GM23338 (cell line): ENCODE measurements around the gene INHBB. TPM values are rescaled to one million over a fixed set of nuclear protein-coding genes. Genes with fewer than 3 reads are reported as not detected.

Experiments
- ATAC-seq: fragments of 200-7000 bp; cut with Tn5 transposase; 3 replicates; pipeline ENCODE4 v1.9.1; 2020
- DNase-seq: peaks from one replicate; pipeline ENCODE4 v3.0.0-alpha.2; 2015; ENCODE audit warnings: low spot score
- H2AFZ ChIP-seq: fragments of 200-600 bp; sonication (generic); 2 replicates; pipeline ENCODE4 v1.8.0; 2016; ENCODE audit warnings: antibody characterized with exemption, mild to moderate bottlenecking, moderate library complexity
- H3F3A ChIP-seq: fragments of 200-600 bp; sonication (generic); replicated peaks from 2 replicates; pipeline ENCODE4 v1.8.0; 2017; ENCODE audit warnings: antibody characterized with exemption, mixed run types, low read depth
- H3K27ac ChIP-seq: fragments of 200-600 bp; sonication (generic); 2 replicates; pipeline ENCODE4 v1.6.1; 2016; ENCODE audit warnings: low read depth
- H3K27me3 ChIP-seq: fragments of 200-600 bp; sonication (generic); 2 replicates; pipeline ENCODE4 v1.8.0; 2016; ENCODE audit warnings: mild to moderate bottlenecking, mixed run types, moderate library complexity; ENCODE audit not compliant: insufficient read depth
- H3K36me3 ChIP-seq: fragments of 200-600 bp; sonication (generic); 2 replicates; pipeline ENCODE4 v1.8.0; 2016; ENCODE audit warnings: mild to moderate bottlenecking; ENCODE audit not compliant: insufficient read depth
- H3K4me1 ChIP-seq: fragments of 200-600 bp; sonication (generic); 2 replicates; pipeline ENCODE4 v1.8.0; 2016; ENCODE audit warnings: mild to moderate bottlenecking, moderate library complexity; ENCODE audit not compliant: insufficient read depth
- H3K4me2 ChIP-seq: fragments of 200-600 bp; sonication (generic); 2 replicates; pipeline ENCODE4 v1.7.1; 2017; ENCODE audit warnings: mixed run types
- H3K4me3 ChIP-seq: fragments of 200-600 bp; sonication (generic); 2 replicates; pipeline ENCODE4 v1.6.1; 2016; ENCODE audit warnings: mixed run types
- H3K79me2 ChIP-seq: fragments of 200-600 bp; sonication (generic); replicated peaks from 2 replicates; pipeline ENCODE4 v1.8.0; 2017; ENCODE audit warnings: mild to moderate bottlenecking; ENCODE audit not compliant: insufficient read depth
- H3K9me2 ChIP-seq: fragments of 200-600 bp; sonication (generic); 2 replicates; pipeline ENCODE4 v1.8.0; 2017; ENCODE audit not compliant: insufficient read depth
- H4K20me1 ChIP-seq: fragments of 200-600 bp; sonication (generic); replicated peaks from 2 replicates; pipeline ENCODE4 v1.8.0; 2017; ENCODE audit warnings: mild to moderate bottlenecking; ENCODE audit not compliant: insufficient read depth
- H3K27ac Mint-ChIP-seq: 2 replicates; pipeline ENCODE4 v1.8.0; 2020; ENCODE audit warnings: inconsistent platforms, mild to moderate bottlenecking, moderate library complexity, mixed read lengths
- H3K27me3 Mint-ChIP-seq: 3 replicates; pipeline ENCODE4 v1.8.0; 2022; ENCODE audit warnings: low read depth, mild to moderate bottlenecking, moderate library complexity, mixed read lengths, inconsistent platforms; ENCODE audit not compliant: insufficient read depth, poor library complexity
- H3K36me3 Mint-ChIP-seq: 3 replicates; pipeline ENCODE4 v1.8.0; 2021; ENCODE audit warnings: low read depth, mild to moderate bottlenecking, inconsistent platforms, moderate library complexity, mixed read lengths
- H3K4me1 Mint-ChIP-seq: 3 replicates; pipeline ENCODE4 v1.8.0; 2020; ENCODE audit warnings: mild to moderate bottlenecking, inconsistent platforms, mixed read lengths
- H3K4me3 Mint-ChIP-seq: 3 replicates; pipeline ENCODE4 v1.8.0; 2021; ENCODE audit warnings: moderate library complexity, mild to moderate bottlenecking, inconsistent platforms, mixed read lengths
- H3K9me3 Mint-ChIP-seq: 3 replicates; pipeline ENCODE4 v1.8.0; 2020; ENCODE audit warnings: moderate library complexity, mild to moderate bottlenecking, inconsistent platforms, mixed read lengths
- CREB1 ChIP-seq: fragments of 250-450 bp; sonication (Bioruptor Pico); IDR thresholded peaks from 2 replicates; pipeline ENCODE4 v1.5.0; 2020; ENCODE audit warnings: low read depth, mild to moderate bottlenecking, moderate library complexity
- EZH2 ChIP-seq: fragments of 200-600 bp; sonication (generic); IDR thresholded peaks from one replicate; pipeline ENCODE4 v1.8.0; 2017; ENCODE audit warnings: antibody characterized with exemption, mild to moderate bottlenecking, low read depth; ENCODE audit not compliant: unreplicated experiment
- EZH2phosphoT487 ChIP-seq: fragments of 200-600 bp; sonication (generic); IDR thresholded peaks from one replicate; pipeline ENCODE4 v1.8.1; 2018; ENCODE audit warnings: antibody characterized with exemption; ENCODE audit not compliant: unreplicated experiment
- JUNB ChIP-seq: IDR thresholded peaks from one replicate; pipeline ENCODE4 v1.6.1; 2016; ENCODE audit warnings: antibody characterized with exemption; ENCODE audit not compliant: unreplicated experiment
- NANOG ChIP-seq: IDR thresholded peaks from 2 replicates; pipeline ENCODE4 v1.6.1; 2016; ENCODE audit warnings: antibody characterized with exemption, borderline replicate concordance
- POLR2AphosphoS5 ChIP-seq: IDR thresholded peaks from 2 replicates; pipeline ENCODE4 v1.6.1; 2016; ENCODE audit warnings: antibody characterized with exemption, low read depth
- STAT1 ChIP-seq: IDR thresholded peaks from one replicate; pipeline ENCODE4 v1.6.1; 2016; ENCODE audit warnings: antibody characterized with exemption; ENCODE audit not compliant: unreplicated experiment
- ZNF114 ChIP-seq: fragments of 250-450 bp; sonication (Bioruptor Pico); IDR thresholded peaks from 2 replicates; pipeline ENCODE4 v1.5.0; 2020; ENCODE audit warnings: mild to moderate bottlenecking, moderate library complexity
- ZNF331 ChIP-seq: fragments of 250-450 bp; sonication (Bioruptor Pico); IDR thresholded peaks from 2 replicates; pipeline ENCODE4 v1.5.0; 2020; ENCODE audit warnings: low read depth, mild to moderate bottlenecking, moderate library complexity
- polyA plus RNA-seq: library from polyadenylated mRNA; unstranded; fragments of >200 nt; fragmentation: Nextera tagmentation; extraction: Ambion mirVana; gene quantifications from 2 replicates; pipeline ENCODE4 v1.2.1, GENCODE V29; 2016
- total RNA-seq: library from RNA; depleted of rRNA; stranded (reverse); fragments of >200 nt; shearing (Covaris generic); gene quantifications from 2 replicates; pipeline ENCODE4 v1.2.3, GENCODE V29; 2014
- TF ChIP-seq, protein P1 (sequence below), 2 experiments: fragments of 200-600 bp in 1 of 2; sonication (generic) in 1 of 2; conservative IDR thresholded peaks; 2 replicates each; pipeline versions ENCODE4 v1.5.1 to v1.6.1; 2016 to 2017; ENCODE audit warnings: antibody characterized with exemption in 2 of 2, low read depth in 2 of 2, mild to moderate bottlenecking in 2 of 2, moderate library complexity in 1 of 2
- TF ChIP-seq, protein P2 (sequence below): IDR thresholded peaks from 2 replicates; pipeline ENCODE4 v1.6.1; 2016; ENCODE audit warnings: antibody characterized with exemption
- TF ChIP-seq, protein P3 (sequence below): IDR thresholded peaks from one replicate; pipeline ENCODE4 v1.6.1; 2018; ENCODE audit warnings: antibody characterized with exemption; ENCODE audit not compliant: unreplicated experiment
- TF ChIP-seq, protein P4 (sequence below): fragments of 250-450 bp; sonication (Bioruptor Pico); IDR thresholded peaks from 2 replicates; pipeline ENCODE4 v1.5.0; 2020; ENCODE audit warnings: mild to moderate bottlenecking, moderate library complexity

INHBB gene
- total and polyA plus RNA-seq, 2 experiments from 2014 or later, result 0.21 TPM; not detected in 1

DNA sequence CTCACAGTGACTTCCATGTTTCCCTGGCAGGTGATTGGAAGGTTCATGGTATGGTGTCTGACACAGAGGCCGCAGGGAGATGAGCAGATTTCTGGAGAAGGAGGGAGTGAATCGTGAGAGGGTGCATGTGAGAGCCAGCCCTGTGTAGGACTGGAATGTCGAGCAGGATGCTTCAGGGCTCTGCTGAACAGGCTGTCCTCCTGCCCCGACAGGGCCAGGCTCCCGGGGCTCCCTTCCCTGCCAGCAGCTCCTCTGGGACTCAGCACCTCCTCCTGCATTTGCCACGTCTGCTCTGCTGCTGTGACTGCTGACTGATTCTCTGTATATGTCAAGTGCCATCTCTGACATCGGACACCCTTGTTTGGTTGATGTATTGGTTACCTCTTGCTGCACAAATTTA, 38.5 kb upstream of the INHBB start:
- no peaks in the 10 kb centered on the region; the same call in 1 of the 2 replicates for H3K4me1 ChIP-seq
- H3K9me3 Mint-ChIP-seq, result no peaks in the 10 kb centered on the region; the same call in 2 of the 3 replicates
- no peak overlapping the region for H3K4me3 ChIP-seq
- H4K20me1 ChIP-seq, result peaks cover 4% of the 10 kb centered on the region
- ATAC-seq (no peak), DNase-seq (no peak)
- H3K4me3 Mint-ChIP-seq, result no peak overlapping the region
- H3F3A ChIP-seq, result no peaks in the 10 kb centered on the region
- TF ChIP-seq ZNF331 (CRISPR knock-in tag), result no peak
- TF ChIP-seq, protein P1, sequence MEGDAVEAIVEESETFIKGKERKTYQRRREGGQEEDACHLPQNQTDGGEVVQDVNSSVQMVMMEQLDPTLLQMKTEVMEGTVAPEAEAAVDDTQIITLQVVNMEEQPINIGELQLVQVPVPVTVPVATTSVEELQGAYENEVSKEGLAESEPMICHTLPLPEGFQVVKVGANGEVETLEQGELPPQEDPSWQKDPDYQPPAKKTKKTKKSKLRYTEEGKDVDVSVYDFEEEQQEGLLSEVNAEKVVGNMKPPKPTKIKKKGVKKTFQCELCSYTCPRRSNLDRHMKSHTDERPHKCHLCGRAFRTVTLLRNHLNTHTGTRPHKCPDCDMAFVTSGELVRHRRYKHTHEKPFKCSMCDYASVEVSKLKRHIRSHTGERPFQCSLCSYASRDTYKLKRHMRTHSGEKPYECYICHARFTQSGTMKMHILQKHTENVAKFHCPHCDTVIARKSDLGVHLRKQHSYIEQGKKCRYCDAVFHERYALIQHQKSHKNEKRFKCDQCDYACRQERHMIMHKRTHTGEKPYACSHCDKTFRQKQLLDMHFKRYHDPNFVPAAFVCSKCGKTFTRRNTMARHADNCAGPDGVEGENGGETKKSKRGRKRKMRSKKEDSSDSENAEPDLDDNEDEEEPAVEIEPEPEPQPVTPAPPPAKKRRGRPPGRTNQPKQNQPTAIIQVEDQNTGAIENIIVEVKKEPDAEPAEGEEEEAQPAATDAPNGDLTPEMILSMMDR (conservative IDR thresholded peaks at IDR 0.05; ENCODE audit: low read depth in 2 of 2), result no peak
- TF ChIP-seq CREB1 (CRISPR knock-in tag), result no peak
- no peak for TF ChIP-seq NANOG
- no peak for TF ChIP-seq JUNB
- TF ChIP-seq, protein P2, sequence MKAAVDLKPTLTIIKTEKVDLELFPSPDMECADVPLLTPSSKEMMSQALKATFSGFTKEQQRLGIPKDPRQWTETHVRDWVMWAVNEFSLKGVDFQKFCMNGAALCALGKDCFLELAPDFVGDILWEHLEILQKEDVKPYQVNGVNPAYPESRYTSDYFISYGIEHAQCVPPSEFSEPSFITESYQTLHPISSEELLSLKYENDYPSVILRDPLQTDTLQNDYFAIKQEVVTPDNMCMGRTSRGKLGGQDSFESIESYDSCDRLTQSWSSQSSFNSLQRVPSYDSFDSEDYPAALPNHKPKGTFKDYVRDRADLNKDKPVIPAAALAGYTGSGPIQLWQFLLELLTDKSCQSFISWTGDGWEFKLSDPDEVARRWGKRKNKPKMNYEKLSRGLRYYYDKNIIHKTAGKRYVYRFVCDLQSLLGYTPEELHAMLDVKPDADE, result no peak
- TF ChIP-seq, protein P3, sequence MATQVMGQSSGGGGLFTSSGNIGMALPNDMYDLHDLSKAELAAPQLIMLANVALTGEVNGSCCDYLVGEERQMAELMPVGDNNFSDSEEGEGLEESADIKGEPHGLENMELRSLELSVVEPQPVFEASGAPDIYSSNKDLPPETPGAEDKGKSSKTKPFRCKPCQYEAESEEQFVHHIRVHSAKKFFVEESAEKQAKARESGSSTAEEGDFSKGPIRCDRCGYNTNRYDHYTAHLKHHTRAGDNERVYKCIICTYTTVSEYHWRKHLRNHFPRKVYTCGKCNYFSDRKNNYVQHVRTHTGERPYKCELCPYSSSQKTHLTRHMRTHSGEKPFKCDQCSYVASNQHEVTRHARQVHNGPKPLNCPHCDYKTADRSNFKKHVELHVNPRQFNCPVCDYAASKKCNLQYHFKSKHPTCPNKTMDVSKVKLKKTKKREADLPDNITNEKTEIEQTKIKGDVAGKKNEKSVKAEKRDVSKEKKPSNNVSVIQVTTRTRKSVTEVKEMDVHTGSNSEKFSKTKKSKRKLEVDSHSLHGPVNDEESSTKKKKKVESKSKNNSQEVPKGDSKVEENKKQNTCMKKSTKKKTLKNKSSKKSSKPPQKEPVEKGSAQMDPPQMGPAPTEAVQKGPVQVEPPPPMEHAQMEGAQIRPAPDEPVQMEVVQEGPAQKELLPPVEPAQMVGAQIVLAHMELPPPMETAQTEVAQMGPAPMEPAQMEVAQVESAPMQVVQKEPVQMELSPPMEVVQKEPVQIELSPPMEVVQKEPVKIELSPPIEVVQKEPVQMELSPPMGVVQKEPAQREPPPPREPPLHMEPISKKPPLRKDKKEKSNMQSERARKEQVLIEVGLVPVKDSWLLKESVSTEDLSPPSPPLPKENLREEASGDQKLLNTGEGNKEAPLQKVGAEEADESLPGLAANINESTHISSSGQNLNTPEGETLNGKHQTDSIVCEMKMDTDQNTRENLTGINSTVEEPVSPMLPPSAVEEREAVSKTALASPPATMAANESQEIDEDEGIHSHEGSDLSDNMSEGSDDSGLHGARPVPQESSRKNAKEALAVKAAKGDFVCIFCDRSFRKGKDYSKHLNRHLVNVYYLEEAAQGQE, result no peak
- no peak for TF ChIP-seq ZNF114 (CRISPR knock-in tag)
- no peak for TF ChIP-seq EZH2phosphoT487
- TF ChIP-seq, protein P4, sequence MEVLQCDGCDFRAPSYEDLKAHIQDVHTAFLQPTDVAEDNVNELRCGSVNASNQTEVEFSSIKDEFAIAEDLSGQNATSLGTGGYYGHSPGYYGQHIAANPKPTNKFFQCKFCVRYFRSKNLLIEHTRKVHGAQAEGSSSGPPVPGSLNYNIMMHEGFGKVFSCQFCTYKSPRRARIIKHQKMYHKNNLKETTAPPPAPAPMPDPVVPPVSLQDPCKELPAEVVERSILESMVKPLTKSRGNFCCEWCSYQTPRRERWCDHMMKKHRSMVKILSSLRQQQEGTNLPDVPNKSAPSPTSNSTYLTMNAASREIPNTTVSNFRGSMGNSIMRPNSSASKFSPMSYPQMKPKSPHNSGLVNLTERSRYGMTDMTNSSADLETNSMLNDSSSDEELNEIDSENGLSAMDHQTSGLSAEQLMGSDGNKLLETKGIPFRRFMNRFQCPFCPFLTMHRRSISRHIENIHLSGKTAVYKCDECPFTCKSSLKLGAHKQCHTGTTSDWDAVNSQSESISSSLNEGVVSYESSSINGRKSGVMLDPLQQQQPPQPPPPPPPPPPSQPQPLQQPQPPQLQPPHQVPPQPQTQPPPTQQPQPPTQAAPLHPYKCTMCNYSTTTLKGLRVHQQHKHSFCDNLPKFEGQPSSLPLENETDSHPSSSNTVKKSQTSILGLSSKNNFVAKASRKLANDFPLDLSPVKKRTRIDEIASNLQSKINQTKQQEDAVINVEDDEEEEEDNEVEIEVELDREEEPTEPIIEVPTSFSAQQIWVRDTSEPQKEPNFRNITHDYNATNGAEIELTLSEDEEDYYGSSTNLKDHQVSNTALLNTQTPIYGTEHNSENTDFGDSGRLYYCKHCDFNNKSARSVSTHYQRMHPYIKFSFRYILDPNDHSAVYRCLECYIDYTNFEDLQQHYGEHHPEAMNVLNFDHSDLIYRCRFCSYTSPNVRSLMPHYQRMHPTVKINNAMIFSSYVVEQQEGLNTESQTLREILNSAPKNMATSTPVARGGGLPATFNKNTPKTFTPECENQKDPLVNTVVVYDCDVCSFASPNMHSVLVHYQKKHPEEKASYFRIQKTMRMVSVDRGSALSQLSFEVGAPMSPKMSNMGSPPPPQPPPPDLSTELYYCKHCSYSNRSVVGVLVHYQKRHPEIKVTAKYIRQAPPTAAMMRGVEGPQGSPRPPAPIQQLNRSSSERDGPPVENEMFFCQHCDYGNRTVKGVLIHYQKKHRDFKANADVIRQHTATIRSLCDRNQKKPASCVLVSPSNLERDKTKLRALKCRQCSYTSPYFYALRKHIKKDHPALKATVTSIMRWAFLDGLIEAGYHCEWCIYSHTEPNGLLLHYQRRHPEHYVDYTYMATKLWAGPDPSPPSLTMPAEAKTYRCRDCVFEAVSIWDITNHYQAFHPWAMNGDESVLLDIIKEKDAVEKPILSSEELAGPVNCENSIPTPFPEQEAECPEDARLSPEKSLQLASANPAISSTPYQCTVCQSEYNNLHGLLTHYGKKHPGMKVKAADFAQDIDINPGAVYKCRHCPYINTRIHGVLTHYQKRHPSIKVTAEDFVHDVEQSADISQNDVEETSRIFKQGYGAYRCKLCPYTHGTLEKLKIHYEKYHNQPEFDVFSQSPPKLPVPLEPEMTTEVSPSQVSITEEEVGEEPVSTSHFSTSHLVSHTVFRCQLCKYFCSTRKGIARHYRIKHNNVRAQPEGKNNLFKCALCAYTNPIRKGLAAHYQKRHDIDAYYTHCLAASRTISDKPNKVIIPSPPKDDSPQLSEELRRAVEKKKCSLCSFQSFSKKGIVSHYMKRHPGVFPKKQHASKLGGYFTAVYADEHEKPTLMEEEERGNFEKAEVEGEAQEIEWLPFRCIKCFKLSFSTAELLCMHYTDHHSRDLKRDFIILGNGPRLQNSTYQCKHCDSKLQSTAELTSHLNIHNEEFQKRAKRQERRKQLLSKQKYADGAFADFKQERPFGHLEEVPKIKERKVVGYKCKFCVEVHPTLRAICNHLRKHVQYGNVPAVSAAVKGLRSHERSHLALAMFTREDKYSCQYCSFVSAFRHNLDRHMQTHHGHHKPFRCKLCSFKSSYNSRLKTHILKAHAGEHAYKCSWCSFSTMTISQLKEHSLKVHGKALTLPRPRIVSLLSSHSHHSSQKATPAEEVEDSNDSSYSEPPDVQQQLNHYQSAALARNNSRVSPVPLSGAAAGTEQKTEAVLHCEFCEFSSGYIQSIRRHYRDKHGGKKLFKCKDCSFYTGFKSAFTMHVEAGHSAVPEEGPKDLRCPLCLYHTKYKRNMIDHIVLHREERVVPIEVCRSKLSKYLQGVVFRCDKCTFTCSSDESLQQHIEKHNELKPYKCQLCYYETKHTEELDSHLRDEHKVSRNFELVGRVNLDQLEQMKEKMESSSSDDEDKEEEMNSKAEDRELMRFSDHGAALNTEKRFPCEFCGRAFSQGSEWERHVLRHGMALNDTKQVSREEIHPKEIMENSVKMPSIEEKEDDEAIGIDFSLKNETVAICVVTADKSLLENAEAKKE (CRISPR knock-in tag), result no peak
- TF ChIP-seq POLR2AphosphoS5, result no peak
- TF ChIP-seq STAT1, result no peak
- no peak for TF ChIP-seq EZH2
- H3K36me3 Mint-ChIP-seq, result no peaks in the 10 kb centered on the region
- H3K79me2 ChIP-seq, result no peaks in the 10 kb centered on the region
- no peak overlapping the region for H3K4me2 ChIP-seq
- peaks cover 8% of the 10 kb centered on the region; the same call in 2 of the 3 replicates for H3K4me1 Mint-ChIP-seq
- H3K27ac ChIP-seq, result no peak overlapping the region
- H3K27me3 Mint-ChIP-seq, result peaks cover 38% of the 10 kb centered on the region
- no peaks in the 10 kb centered on the region for H3K9me2 ChIP-seq
- H3K27me3 ChIP-seq, result peaks cover 34% of the 10 kb centered on the region
- H3K27ac Mint-ChIP-seq, result no peak overlapping the region
- H3K36me3 ChIP-seq, result no peaks in the 10 kb centered on the region
- no peak overlapping the region for H2AFZ ChIP-seq
